H4 (cell line): ENCODE results near the gene PABPN1L. TPM values are rescaled to one million over a fixed set of nuclear protein-coding genes. Genes with fewer than 3 reads are reported as not detected.
"Not testable (repeated sequence)": the region's sequence is repeated elsewhere in the genome, so short reads cannot be mapped to it uniquely, and the experiment has no call there.

Experiments
- DNase-seq: peaks from one replicate; pipeline ENCODE4 v3.0.0-alpha.2; 2015; ENCODE audit warnings: low spot score
- total RNA-seq: library from RNA; depleted of rRNA; stranded (reverse); fragments of >200 nt; shearing (Covaris generic); gene quantifications from 2 replicates; pipeline ENCODE4 v1.2.3, GENCODE V29; 2014

The PABPN1L gene
- total RNA-seq, 1 experiment from 2014 or later = not detected

DNA sequence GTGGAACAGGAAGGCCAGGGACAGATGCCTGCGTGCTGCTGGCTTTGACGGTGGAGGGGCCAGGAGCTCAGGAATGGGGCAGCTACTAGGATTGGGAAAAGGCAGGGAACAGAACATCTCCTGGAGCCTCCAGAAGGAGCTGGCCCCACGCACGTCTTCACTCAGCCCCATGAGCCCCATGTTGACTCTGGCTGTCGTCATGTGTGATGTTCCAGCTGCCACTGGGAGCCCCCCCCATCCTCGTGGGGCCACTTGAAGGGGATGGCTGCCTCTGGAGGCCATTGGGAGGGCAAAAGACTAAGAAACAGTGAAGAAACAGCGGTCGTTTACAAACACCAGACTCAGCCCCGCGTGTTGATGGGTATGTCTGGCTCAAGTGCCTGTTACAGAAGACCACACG lies 36.2 kb downstream of the PABPN1L start:
- DNase-seq = no peak

DNA sequence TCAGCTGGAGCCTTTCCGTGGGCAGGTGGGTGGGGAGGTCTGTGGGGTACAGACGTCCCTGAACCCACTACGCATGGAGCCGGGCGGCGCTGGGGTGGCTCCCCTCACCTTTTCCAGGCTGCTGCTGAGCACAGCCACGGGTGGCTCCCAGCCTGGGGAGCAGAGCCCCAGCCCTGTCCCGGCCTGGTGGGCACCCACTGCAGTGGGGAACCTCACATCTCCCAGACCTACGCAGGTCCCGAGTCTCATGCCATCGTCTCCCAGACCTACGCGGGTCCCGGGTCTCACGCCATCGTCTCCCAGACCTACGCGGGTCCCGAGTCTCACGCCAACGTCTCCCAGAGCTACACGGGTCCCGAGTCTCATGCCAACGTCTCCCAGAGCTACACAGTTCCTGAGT lies 37.7 kb downstream of the PABPN1L start:
- DNase-seq = no peak

GRCh38 chr16:88827727-88828126 lies 38.7 kb downstream of the PABPN1L start:
- no peak for DNase-seq

DNA sequence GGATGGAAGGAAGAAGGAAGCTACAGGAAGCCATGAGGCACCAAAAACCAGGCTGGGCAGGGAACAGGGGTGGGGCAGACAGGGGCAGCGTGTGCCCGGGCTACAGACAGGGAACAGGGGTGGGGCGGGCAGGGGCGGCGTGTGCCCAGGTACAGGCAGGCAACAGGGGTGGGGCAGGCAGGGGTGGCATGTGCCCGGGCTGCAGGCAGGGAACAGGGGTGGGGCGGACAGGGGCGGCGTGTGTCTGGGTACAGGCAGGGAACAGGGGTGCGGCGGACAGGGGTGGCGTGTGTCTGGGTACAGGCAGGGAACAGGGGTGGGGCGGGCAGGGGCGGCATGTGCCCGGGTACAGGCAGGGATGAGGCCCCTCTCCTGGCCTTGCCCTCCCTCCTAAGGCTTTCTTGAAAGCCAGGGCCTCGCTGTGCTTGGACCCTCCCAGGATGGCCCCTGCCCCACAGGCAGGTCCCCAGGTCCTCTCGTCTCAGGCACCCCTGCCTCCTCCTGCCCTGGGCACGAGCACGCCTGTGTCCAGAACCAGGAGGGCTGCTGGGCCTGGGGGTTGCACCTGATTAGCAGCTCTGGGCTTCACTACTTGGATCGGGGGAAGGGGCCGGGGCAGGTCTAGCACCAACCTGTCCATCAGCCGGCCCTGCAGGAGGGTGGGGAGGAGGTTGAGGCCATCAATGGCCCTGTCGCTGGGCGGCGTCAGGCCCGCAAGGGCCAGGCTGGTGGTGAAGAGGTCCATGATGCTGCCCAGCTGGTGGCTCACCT lies 40.2 kb downstream of the PABPN1L start:
- no peak for DNase-seq

GRCh38 chr16:88825146-88825545 lies 41.3 kb downstream of the PABPN1L start:
- no peak for DNase-seq

DNA sequence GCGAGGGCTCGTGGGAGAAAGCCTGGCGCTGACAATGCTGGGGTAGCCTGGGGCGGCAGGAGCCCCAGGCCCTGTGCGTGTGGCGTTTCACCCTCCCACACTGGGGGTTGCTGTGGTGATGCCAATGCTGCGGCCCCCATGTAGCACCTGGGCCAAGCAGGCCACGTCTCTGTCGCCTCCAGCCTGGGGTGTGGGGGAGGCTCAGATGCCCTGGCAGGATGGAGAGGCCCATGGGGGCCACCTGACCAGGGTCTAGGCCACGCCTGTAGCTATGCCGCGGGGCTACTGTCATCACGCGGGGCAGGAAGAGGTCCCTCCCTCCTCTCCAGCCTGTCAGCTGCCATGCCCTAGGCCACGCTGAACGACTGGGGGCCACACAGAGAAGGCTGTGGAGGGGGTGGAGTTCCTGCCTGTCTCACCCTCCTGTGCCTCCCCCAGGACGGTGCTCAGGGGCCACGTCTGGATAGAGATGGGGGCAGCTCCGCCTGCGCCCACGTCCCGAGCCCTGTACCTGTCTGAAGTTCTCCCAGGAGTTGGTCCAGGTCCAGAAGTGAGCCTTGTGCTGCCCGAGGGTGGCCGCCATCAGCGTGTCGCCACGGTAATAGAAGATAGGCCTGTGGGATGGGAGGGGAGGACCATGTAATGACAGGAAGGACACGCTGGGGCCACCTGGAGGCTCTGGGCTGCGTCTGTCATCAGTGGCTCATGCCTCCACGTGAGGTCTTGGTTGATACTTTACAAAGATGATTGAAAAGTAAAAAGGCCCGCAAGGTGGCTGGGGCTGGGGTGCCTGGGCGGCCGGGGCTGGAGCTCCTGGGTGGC lies 42.0 kb downstream of the PABPN1L start:
- DNase-seq = no peak

- DNase-seq = not testable (repeated sequence)
These were observed 42.8 kb downstream of the PABPN1L start for GRCh38 chr16:88823646-88824045.

GRCh38 chr16:88822281-88823040 lies 44.0 kb downstream of the PABPN1L start:
- no peak for DNase-seq

GRCh38 chr16:88821168-88821850 lies 45.2 kb downstream of the PABPN1L start:
- DNase-seq = no peak

- no peak for DNase-seq
These were observed 46.0 kb downstream of the PABPN1L start for GRCh38 chr16:88820385-88821025.

GRCh38 chr16:88819126-88819525 lies 47.3 kb downstream of the PABPN1L start:
- no peak for DNase-seq

DNA sequence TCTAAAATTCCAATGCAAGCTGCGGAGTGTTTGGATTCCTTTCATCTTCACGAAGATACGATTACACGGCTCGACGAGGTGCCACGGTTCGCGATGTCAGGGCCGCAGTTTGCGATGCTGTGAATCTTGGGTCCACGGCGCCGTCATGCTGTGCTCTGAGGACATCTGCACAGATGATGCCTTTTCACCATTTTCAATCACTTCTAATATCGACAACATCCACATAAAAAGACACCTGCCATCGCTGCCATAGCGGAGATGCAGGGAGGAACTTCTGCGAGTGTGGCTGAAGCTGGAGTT lies 47.9 kb downstream of the PABPN1L start:
- DNase-seq = no peak

DNA sequence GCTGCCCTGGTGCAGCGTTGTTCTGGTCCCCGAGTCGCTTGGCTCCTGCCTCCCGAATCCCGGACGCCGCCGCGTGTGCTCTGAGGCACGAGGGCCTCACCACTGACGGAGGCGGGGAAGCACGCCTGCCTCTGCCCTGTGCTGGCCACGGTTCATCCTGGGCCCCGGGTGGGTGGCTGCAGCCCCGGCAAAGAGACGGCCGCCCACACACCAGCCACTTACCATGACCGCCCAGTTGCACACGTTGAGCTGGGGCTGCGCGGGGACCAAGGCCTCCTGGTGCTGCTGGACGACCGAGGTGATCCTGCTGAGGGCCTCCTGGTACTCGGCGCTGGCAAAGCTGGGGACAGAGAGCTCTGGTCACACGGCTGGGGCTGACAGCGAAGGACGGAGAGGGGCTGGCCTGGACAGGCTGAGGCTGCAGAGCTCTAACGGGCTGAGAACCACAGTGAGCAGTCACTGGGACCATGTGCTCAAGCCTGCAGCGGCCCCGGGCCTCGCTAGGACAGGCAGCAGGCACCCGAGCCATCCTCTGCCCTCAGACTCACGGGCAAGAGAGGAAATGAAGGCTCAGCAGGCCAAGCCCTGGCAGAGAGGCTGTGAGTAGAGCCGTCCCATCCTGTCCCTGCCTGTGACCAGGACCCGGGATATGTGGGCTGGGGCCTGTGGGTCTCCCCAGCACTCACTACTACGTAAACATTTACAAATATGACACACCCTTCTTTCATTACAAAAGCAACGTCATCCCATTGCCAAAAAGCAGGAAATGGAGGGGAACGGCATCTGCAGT lies 48.5 kb downstream of the PABPN1L start:
- no peak for DNase-seq

DNA sequence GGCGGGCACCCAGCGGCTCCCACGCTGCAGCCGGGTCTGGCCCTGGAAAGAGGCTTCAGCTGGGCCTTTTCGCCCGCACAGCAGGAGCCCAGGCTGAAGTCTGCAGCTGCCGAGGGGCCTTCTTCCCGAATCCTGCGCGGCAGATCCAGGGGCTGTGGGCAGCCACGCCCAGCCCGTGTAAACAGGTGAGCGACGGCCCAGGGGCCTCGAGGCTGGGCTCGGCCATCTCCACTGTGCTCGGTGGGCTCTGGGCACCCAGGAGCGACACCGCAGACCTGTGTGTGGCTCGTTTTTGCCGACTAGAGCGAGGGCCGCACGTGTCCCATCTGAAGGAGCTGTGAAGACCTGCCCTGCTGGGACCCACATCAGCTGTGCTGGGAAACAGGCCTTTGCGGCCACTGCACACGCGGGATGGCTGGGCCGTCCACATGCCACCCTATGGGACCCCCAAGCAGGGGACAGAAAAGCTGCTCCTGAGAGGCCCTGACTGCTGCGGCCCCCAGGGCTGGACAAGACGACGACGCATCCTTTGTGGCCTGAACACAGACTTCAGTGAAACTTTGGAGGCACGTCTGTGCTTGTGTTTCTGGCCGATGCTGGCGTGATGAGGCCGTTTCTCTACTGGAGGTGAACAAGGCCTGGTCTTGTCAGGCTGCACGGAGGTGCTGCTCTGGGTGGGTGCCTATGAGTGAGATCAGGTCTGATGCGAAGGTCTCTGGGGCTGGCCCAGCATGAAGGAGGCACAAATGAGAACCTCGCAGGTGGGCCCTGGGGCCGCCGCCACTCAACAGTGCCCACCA lies 49.5 kb downstream of the PABPN1L start:
- no peak for DNase-seq

DNA sequence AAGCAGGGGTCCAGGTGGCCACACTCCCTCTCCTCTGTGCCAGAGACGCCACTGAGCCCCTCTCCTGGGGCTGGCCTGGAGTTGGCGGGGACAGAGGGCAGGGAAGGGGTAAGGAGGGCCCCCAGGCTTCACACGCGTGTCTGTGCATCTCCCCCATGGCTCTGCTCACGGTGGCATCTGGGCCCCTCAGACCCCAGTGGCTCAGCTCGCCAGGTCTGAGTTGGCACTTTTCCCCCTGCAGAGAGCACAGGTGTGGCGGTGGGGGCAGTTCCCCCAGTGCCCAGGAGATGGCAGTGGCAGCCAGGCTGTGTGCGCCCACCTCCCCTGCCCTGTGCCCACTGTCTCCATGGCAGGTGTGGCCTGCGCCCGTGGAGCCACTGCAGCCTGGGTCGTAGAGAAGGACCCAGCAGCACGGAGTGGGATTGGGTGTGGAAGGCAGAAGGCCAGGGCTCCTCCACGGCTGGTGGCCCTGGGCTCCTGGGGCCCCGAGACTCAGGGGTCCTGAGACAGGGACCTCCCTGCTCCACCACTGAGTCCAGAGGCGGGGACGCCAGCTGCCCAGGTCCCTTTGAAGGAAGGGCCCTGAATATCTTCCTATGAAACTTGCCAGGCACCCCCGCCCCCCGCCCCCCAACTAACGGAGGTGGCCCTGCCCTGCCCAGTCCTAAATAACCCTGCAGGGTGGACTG lies 50.4 kb downstream of the PABPN1L start:
- no peak for DNase-seq

GRCh38 chr16:88815227-88815626 lies 51.2 kb downstream of the PABPN1L start:
- no peak for DNase-seq

DNA sequence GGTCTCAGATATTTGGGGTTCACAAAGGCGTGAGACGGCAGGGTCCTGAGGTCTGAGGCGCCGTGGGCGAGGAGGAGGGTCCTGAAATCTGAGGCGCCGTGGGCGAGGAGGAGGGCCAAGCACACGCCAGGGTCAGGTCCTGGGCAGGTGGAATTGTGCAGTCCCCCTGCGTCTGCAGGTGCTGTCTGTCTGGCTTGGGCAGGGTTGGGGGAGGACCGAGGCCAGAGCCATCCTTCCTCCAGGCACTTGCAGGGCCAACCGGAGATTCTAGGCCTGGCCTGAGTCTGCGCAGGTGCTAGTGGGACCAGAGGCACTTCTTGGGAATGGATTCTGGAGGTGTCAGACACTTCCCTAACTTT lies 52.3 kb downstream of the PABPN1L start:
- DNase-seq = no peak
